Stimulated activated naive CD4-positive, alpha-beta T cell treated with Interleukin-2 at 50 U/mL for 16 hours (primary cell): Measurements from ENCODE around the gene TOM1L1.

Experiments used
- DNase-seq: peaks from one replicate; lab custom pipeline; 2025; lab: John Stamatoyannopoulos, UW

TOM1L1 gene

GRCh38 chr17:54947396-54947795 lies 46.7 kb downstream of the TOM1L1 start:
- DNase-seq: no peak

DNA sequence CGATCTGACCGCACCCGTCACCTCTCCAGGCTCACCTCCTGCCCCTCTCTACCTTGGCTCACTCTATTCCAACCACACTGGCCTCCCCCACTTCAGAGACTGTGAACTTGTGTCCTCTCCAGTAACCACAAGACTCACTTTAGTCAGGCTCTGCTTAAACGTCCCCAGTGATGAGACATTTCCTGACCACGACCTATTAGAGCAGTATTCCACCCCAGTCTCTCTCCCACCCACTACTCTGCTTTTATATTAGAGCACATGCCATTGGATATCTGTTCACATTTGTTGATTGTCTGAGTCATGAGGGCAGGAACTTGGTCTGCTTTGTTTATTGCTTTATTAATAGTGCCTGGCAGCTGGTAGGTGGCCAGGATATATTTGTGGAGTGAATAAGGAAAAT lies 47.7 kb downstream of the TOM1L1 start:
- no peak for DNase-seq

DNA sequence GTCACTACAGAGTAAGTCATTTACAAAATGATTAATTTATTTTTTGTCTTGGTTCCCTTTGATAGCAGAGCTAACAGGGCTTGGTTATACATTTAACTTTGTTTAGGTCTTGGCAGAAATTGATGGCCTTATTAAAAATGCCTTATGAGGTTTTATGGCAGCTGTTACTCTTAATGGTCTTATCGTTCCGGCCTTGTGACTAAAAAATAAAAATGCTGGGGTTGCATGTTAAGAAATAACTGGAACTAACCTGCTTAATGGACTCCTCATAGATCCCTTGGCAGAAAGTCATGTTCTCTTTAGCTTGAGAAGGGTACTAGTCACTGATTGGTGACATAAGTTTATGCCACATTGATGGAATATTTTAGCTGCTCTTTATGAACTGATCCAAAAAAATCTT lies 49.5 kb downstream of the TOM1L1 start:
- no peak for DNase-seq

DNA sequence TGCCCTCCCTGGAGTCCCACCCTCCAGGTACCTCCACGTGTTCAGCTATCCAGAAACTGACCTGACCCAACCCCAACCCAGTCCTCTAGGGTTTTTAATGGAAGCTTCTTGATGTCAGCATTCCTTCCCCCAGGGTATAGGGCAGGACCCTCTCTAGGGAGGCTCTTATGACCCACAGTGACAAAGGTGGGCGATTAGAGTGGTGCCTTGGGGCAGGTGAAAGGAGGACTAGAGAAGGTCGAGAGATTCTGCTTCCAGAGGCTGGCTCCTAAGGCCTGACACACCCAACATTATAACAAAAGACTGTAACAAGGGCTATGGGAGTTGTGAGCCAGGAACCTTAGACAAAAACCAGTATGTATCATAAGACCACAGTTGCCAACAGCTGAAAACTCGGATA lies 50.6 kb downstream of the TOM1L1 start:
- DNase-seq: no peak

- DNase-seq: no peak
Measured at GRCh38 chr17:54956791-54957190, 56.1 kb downstream of the TOM1L1 start.

GRCh38 chr17:54967621-54968261 lies 67.1 kb downstream of the TOM1L1 start:
- DNase-seq: no peak

DNA sequence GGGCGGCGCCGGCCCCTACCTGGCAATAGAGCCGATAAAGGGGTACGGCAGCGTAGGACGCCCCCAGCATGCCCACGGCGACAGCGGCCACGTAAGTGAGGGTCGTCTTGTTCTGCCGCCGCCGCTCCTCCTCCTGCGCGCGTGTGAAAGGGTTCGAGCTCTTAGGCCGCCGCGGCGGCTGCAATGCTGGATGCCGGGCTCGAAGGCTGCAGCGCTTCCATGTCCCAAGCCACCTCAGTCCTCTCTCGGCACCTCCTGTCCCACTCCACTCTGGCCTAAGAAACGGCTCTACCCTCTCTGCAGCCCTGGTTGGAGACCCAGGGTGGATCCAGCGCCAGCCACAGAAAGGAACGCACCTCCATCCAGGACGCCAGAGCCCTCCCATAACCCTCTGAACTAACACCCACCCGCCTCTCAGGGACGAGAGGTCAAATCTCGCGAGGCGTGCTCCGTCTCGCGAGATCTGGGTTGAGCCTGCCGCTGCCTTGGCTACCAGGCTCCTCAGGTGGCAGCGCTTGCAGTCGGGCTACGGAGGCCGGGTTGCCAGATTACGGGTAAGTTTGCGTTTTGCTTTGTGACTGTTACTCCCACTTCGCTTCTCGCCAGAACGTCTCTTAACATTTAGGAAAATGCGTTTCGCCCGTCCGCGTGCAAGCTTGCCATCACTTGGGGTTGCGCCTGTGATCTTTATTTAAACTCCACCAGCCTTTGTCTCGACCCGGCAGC lies 67.8 kb downstream of the TOM1L1 start, which contains the start of the genes COX11 and STXBP4:
Gene COX11 (minus strand): TSS at position 393 of the 726 bp plus-strand sequence. CDS start 8 bp downstream, at position 385.
Gene STXBP4 (plus strand): TSS at position 504 of the 726 bp plus-strand sequence. CDS start 17,455 bp downstream, outside the sequence.
- DNase-seq: peak; percentile 88

DNA sequence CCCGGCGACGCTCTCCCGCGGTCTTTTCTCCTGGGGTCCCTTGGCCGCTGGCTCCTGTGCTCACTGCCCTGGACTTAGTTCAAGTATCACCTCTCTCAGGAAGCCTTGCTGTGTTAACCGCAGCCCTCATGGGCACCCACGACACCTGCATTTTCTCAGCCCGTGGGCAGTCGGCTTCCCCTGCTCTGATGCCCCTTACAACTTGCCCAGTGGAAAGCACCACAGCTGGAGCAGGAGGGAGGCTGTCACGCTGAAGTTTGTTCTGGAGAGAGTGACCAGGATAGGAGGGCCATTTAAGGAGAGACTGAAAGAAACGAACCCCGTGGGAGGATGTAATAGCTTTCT lies 68.3 kb downstream of the TOM1L1 start:
- no peak for DNase-seq

DNA sequence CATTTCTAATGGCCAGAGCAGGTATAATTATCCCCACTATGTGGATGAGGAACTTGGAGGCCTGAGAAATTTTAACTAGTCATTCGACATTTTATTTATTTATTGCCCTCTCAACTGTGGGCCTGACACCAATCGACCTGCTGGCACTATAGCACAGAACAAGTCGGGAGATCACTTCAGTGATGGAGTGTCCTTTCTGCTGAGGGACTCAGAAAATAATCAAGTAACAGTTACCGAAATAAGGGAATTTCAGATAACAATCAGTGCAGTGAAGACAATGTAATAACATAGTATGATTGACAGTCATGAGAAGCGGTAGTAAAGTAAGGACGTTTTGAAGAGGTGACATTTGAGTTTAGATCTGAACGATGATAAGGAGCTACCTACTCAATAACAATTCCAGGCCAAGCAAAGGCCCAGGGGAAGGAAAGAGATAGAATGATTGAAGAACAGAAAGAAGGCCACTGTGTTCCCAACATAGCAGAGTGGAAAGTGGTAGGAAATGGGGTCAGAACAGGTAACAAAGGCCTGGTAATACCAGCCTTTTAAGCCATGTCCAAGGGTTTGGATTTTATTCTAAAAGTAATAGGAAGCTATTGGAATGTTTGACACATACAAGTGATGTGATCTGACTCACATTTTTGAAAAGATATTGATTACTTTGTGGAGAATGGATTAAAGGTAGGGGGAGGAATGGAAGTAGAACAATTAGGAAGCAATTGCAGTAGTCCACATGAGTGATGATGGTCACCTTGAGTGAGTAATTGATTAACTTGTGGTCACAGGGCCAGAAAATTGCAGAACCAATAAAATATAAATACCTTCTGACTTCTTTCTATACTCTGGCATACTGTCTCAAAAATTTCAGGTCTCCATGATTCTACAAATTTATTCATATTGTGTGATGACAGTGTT lies 69.3 kb downstream of the TOM1L1 start:
- DNase-seq: no peak

DNA sequence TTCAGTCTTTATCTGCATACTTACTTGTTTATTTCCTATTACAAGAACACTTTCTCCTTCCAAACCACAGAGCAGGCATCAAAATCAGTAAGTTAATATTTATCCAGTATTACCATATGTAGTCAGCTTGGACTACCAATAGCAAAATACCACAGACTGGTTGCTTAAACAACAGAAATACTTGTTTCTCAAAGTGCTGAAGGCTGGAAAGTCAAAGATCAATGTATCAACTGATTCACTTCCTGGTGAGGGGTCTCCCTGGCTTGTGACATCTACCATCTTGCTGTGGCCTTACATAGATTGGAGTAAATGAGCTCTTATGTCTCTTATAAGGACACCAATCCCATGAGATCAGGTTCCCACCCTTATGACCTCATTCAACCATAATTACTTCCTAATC lies 70.5 kb downstream of the TOM1L1 start:
- no peak for DNase-seq

- no peak for DNase-seq
Measured at GRCh38 chr17:54971901-54972300, 71.2 kb downstream of the TOM1L1 start.

DNA sequence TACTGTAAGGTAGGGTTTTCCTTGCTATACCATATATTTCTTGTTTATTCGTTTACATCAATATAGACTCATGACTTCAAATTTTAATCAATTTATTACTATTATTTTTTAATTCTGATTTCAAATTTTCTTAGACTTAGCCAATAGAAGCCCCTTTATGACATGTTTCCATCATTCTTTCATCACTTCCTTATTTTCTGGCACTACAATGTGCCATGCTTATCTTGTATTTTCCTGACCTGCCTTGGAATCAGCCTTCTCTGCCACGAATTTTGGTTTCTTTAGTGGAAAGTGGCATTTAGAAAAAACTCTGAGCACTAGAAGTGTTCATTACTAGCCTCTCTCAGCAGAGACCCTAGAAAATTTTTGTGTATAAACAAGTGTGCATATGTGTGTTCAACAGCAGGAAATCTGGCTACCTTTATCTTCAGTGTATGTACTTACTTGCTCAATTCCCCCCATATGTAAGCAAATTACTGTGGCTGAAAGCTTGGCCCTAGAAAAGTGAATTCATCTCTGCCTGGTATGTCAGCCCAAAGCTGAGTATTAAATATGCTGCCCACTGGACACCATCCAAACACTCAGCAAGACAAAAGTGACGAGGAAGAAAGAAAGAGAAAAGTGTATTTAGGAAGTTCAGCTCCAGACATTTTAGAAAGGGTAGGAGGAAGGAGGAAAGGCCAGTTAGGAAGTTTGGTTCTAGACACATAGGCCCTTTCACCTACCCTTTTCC lies 71.9 kb downstream of the TOM1L1 start:
- no peak for DNase-seq

DNA sequence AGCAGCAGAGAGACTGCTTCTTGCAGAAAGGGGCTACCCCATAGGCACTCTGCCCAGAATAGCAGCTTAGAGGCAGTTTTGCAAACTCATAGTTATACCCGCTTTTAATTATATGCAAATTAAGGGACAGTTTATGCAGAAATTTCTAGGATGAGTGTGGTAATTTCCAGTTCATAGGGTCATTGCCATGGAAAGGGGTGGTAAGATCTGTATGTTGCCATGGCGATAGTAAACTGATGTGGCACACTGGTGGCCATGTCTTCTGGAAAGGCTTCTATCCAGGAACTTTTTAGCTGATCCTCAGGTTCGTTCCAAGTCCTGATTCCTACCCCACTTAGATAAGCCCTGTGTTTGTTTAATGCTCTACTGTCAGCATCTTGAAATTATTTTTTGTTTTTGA lies 74.1 kb downstream of the TOM1L1 start:
- no peak for DNase-seq

DNA sequence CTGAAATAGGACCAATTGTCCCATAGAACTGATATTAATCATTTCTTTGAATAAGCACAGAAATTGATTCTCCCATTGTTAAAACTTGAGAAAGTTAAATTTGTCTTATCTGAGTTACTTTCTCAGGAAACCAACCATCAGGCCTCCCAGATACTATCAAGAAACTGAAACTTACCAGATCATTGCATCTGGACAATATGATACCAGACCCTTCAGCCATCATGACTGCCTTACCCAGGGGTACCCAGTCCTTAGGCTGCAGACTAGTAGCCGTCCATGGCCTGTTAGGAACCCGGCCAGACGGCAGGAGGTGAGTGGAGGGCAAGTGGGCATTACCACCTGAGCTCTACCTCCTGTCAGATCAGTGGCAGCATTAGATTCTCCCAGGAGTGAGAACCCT lies 75.7 kb downstream of the TOM1L1 start:
- no peak for DNase-seq

DNA sequence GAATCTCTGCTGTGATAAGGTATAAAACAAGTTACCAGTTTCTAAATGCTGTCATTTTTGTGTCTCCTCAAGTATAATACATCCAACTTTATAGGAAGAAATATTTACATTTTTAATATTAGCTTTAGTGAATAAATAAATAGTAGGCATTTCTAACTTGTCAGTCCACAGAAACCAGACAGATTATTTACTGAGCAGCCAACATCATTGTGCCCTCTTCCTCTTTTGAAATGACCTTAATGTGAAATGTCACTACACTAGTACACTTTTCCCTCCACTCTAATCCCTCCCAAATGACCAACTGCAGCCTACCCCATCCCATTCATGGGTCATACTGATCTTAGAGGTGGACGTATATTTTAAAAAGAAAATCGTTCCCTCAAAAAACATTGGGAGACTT lies 77.1 kb downstream of the TOM1L1 start:
- no peak for DNase-seq

DNA sequence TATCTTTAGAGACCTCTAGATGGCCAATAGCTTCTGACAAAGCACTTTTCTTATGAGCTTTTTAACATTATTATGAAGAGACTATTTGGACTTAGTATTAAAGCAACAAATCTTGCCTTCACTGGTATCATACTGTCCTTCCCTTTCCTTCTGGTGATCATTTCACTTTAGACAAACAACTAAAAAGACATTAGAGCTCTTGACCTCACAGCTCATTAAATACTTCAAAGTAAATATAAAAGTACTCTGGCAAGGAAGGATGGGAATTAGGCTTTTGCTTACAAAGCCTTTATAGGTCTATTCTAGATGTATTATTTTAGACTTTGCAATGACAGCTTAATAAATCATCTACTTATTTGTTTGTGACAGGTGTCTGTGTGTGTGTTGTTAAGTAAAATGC lies 79.0 kb downstream of the TOM1L1 start:
- DNase-seq: no peak

GRCh38 chr17:54980375-54980774 lies 79.7 kb downstream of the TOM1L1 start:
- DNase-seq: no peak

GRCh38 chr17:54982399-54982798 lies 81.7 kb downstream of the TOM1L1 start:
- DNase-seq: no peak

DNA sequence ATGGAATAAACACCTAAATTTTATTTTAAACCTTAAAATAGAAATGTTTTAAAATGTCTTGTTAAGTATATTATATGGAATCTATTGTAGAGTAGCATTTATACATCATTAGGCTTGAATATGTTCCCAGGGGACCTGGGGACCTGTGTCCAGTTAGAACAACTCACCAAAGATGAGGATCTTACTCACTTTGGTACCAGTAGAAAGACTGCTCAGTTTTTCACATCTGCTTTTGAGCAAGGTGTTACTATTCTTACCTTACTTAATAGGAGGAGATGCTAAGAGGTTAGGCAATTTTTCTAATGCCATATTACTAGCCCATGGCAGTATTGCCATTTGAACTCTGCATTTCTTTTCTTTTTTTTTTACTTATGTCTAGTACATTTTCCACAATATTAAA lies 82.6 kb downstream of the TOM1L1 start:
- DNase-seq: no peak

GRCh38 chr17:54985476-54985875 lies 84.8 kb downstream of the TOM1L1 start:
- DNase-seq: no peak

- no peak for DNase-seq
Measured at GRCh38 chr17:54990118-54990517, 89.5 kb downstream of the TOM1L1 start.

DNA sequence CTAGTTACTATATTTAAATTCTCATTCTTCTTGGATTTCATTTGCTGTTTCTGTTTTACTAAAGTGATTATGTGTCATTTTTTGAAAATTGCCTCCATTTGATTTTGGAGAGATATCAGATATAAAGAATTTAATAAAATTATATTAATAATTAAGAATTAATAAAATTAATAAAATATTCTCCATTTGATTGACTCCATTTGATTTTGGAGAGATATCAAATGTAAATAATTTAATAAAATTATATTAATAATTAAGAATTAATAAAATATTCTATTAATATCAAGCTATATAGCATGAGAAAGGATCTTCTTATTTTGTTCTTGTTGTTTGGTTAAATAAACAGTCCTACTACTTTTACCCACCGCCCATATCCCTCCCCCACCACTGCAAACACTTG lies 90.9 kb downstream of the TOM1L1 start:
- DNase-seq: no peak
